ENCODE results near the gene AQR.

- TF ChIP-seq HDAC2 (IDR thresholded peaks at IDR 0.05), result no peak
- no peak for TF ChIP-seq EED (IDR thresholded peaks at IDR 0.05; ENCODE audit: low read depth)
- TF ChIP-seq MYB (IDR thresholded peaks at IDR 0.05; ENCODE audit: borderline replicate concordance, low read depth, low read length), result no peak
- TF ChIP-seq ATF3 (IDR thresholded peaks at IDR 0.05; ENCODE audit: borderline replicate concordance, extremely low read depth, low read depth, low read length), result no peak
- TF ChIP-seq STAT3 (IDR thresholded peaks at IDR 0.05; ENCODE audit: low read depth, low read length), result no peak
- no peak for TF ChIP-seq MYC (IDR thresholded peaks at IDR 0.05; ENCODE audit: insufficient read depth, insufficient read length, insufficient replicate concordance, low read length, severe bottlenecking)
- TF ChIP-seq RB1 (IDR thresholded peaks at IDR 0.05; ENCODE audit: borderline replicate concordance), result no peak
- TF ChIP-seq JUND (IDR thresholded peaks at IDR 0.05; ENCODE audit: low read depth, low read length), result no peak
Measured at GRCh38 chr15:34851007-34851406, 118.5 kb downstream of the AQR start.

Measured in GM12878 (cell line).